GM13976 (cell line): ENCODE data around the gene SLC6A14.

ENCODE experiments used
- DNase-seq: peaks from one replicate; pipeline ENCODE4 v3.0.0; 2012; ENCODE audit warnings: low spot score
- CTCF ChIP-seq: IDR thresholded peaks from 2 replicates; pipeline ENCODE4 v1.5.1; 2012; ENCODE audit warnings: borderline replicate concordance, mild to moderate bottlenecking; ENCODE audit not compliant: insufficient read depth; ENCODE audit errors: extremely low read depth, missing control alignments, control extremely low read depth
- in situ Hi-C: fragments of 300-500 bp; cut with MboI; formaldehyde crosslinking; loops from one replicate; pipeline ENCODE4 v1.12.0; 2022; ENCODE audit warnings: low sequenced_read_pairs, mixed read lengths, inconsistent platforms; ENCODE audit not compliant: unreplicated experiment

SLC6A14 gene

GRCh38 chrX:116499780-116500179 is 63.4 kb downstream of the SLC6A14 start:
- in situ Hi-C loops: no loop called here
- DNase-seq: no peak
- no peak for TF ChIP-seq CTCF
